ENCODE measurements around the gene BBS9.

The BBS9 gene

DNA sequence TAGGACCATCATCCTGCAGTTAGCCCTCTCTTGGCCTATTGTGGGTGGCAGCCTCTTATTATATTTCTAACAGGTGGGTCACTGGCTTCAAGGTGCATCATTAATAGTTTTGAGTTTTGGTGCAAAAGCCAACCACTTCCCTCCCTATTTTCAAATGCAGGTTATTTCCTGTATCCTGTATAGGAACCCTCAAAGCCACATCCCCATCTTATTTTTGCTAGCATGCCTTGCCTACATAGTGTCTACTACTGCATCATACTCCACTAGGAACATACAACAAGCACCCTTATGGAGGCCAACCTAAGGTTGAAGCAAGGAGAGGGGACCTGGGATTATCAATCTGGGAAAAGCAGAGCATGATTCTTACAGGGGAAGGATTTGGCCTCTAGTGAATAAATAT lies 264.4 kb downstream of the BBS9 start:
- Mint-ChIP-seq H3K27me3 (no peaks in the 10 kb centered on the region), H3K9me3 (no peaks in the 10 kb centered on the region), H3K4me3 (no peak overlapping the region), H3K4me1 (no peaks in the 10 kb centered on the region), H3K27ac (no peak overlapping the region)
- no peak for ATAC-seq
- DNase-seq = no peak

DNA sequence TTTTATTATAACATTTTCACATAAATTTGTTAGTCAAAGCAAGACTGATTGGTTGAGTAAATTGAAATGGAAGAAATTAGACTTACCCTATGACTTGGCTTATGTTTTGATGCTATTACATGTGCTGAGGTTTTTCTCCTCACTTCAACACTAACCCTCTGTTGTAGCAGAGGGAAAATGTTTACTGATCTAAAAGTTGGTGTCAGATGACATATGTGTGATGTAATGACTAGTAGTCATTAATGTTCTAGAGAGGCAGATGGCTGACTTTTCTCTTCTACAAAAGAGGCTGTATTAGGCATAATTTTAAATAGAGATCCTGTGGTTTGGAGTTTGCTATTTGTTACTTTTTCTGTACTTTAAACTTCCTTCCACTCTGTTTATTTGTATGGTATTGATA lies 266.0 kb downstream of the BBS9 start:
- Mint-ChIP-seq H3K9me3 (no peaks in the 10 kb centered on the region), H3K27ac (no peak overlapping the region), H3K4me3 (no peak overlapping the region), H3K27me3 (no peaks in the 10 kb centered on the region), H3K4me1 (no peaks in the 10 kb centered on the region)
- no peak for DNase-seq
- no peak for ATAC-seq

DNA sequence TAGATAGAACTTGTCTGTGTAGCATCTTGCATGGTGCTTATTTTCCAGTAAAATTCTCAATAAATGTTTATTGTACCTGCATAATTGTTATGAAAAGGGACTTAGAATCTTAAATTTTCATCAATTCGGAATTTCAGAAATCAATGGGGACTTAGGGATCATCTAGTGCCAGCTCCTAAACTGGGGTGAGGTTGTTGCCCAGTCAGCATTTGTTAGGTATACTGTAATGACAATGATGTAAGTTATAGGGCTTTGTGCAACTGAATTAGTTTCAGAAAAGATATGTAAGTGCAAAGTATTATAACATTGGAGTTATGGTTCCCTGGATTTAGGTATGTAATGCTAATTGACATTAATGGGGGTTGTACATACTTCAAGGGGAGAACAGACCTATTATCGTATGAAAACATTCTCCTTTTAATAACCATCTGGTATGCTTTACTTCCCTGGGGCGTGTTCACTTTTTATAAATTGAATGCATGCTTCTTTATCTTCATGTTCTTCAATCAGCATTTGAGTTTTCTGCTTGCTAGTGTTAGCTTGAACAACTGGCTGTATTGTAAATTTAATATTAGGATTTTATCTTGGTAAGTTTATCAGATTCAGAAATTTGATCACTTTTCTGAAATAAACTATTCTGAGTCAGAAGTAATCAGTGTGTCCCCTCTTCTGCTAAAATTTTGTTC lies 270.3 kb downstream of the BBS9 start:
- ATAC-seq (no peak), DNase-seq (no peak)
- peaks cover 0 to 8% of the 10 kb centered on the region in 2 donors for H3K9me3 Mint-ChIP-seq
- no peaks in the 10 kb centered on the region for H3K4me1 Mint-ChIP-seq
- no peak overlapping the region for H3K27ac Mint-ChIP-seq
- H3K4me3 Mint-ChIP-seq = no peak overlapping the region
- no peaks in the 10 kb centered on the region for H3K27me3 Mint-ChIP-seq

DNA sequence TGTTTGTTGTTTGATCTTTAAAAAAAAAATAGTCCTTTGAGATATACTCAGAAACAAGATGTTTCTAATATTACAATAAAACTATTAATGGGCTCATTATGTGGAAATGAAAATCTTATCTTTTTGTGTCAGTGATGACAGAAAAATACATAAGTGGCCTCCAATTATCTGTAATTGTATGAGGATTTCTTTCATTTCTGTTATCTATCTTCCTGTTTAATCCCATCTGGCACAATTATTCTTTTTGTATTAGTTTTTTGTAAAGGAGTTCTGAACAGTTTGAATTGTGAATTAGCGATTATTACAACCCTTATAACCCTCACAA lies 270.8 kb downstream of the BBS9 start:
- peaks cover 0 to 8% of the 10 kb centered on the region in 2 donors for H3K9me3 Mint-ChIP-seq
- no peak overlapping the region for H3K27ac Mint-ChIP-seq
- no peaks in the 10 kb centered on the region for H3K4me1 Mint-ChIP-seq
- no peak for DNase-seq
- no peaks in the 10 kb centered on the region for H3K27me3 Mint-ChIP-seq
- no peak for ATAC-seq
- H3K4me3 Mint-ChIP-seq = no peak overlapping the region

DNA sequence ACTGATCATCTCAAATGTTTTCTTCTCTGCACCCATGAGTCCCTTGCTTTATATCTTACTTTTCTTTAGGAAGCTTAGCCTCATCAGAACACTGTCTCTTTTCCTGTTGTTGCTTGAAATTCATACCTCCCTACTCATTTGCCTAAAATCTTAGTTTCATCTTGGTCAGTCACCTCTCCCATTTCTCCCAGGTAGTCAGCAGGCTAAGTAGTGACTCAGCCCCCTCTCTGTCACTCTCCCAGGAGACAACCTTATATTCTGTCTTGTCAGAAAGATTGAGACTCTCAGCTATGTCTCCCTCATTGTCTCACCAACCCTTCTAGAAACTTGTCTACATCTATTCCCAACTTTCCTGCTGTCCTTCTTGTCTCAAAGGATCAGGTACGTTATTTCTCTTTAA lies 280.9 kb downstream of the BBS9 start:
- no peaks in the 10 kb centered on the region for H3K4me1 Mint-ChIP-seq
- no peak overlapping the region for H3K27ac Mint-ChIP-seq
- H3K4me3 Mint-ChIP-seq = no peak overlapping the region
- H3K27me3 Mint-ChIP-seq = no peaks in the 10 kb centered on the region
- peaks cover 29 to 39% of the 10 kb centered on the region in 2 donors for H3K9me3 Mint-ChIP-seq
- ATAC-seq = no peak
- DNase-seq = no peak

DNA sequence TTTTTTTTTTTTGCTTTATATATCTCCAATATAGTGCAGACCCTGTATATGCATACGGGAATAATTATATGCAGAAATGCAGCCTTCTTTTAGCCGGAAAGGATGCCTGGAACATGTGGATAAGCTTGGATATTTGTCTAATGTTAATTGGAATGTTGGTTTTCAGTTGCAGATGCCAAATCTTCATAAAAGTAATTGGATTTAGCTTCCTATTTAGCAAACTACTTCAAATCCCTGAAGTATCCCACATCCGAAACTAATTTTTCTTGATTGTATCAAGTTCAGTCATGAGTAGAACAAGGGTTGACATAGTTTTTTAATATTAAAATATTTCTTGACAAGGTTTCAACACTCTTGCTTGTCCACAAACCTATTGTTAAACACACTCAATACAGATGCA lies 281.7 kb downstream of the BBS9 start:
- Mint-ChIP-seq H3K4me1 (no peaks in the 10 kb centered on the region), H3K27me3 (no peaks in the 10 kb centered on the region), H3K27ac (no peak overlapping the region), H3K9me3 (peaks cover 28 to 36% of the 10 kb centered on the region in 2 donors), H3K4me3 (no peak overlapping the region)
- ATAC-seq (no peak), DNase-seq (no peak)

DNA sequence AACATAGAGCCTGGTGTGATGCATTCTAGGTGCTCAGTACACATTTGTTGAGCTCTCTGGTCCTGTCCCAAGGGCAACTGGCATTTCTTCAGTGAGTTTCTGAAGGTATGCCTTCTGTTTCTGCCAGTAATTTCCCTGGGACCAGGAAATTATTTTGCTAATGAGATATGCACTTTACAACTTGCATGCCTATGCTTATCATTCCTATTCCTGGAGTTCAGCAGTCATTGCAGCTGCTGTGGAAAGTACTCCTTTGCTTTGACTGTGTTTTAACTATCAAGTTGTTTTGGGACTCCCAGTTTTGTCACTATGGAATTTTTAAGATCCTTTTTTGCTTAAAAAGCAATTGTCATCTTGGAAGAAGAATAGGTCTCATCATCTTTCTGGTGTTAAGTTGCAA lies 283.0 kb downstream of the BBS9 start:
- ATAC-seq = no peak
- no peaks in the 10 kb centered on the region for H3K4me1 Mint-ChIP-seq
- peaks cover 16 to 23% of the 10 kb centered on the region in 2 donors for H3K9me3 Mint-ChIP-seq

DNA sequence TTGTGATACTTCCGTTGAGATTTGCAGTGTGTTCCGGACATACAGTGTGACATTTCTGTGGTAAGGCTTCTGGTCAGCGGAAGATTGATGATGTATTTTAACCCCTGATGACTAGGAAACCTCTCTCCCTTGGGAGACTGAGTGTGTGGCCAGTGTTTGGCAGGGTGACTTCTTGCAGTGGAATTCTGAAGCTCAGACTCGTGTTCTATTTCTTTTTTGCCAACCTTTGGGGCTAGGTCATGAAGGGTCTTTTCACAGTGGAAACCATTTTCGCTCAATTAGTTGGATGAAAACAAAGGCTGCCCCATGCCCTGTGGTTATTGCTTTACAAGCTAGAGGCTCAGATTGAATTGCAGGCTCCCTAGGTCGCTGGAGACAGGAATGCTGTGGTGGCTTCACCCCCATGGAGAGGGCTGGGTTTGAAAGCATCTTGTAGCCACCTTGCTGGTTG lies 288.9 kb downstream of the BBS9 start:
- DNase-seq = no peak
- no peaks in the 10 kb centered on the region for H3K9me3 Mint-ChIP-seq
- H3K4me3 Mint-ChIP-seq = no peak overlapping the region
- H3K4me1 Mint-ChIP-seq = no peaks in the 10 kb centered on the region
- no peak overlapping the region for H3K27ac Mint-ChIP-seq
- no peaks in the 10 kb centered on the region for H3K27me3 Mint-ChIP-seq
- no peak for ATAC-seq

More for the DNA sequence above, 283.0 kb downstream of the BBS9 start:
- DNase-seq = no peak
- no peak overlapping the region for H3K4me3 Mint-ChIP-seq
- H3K27ac Mint-ChIP-seq = no peak overlapping the region
- no peaks in the 10 kb centered on the region for H3K27me3 Mint-ChIP-seq

DNA sequence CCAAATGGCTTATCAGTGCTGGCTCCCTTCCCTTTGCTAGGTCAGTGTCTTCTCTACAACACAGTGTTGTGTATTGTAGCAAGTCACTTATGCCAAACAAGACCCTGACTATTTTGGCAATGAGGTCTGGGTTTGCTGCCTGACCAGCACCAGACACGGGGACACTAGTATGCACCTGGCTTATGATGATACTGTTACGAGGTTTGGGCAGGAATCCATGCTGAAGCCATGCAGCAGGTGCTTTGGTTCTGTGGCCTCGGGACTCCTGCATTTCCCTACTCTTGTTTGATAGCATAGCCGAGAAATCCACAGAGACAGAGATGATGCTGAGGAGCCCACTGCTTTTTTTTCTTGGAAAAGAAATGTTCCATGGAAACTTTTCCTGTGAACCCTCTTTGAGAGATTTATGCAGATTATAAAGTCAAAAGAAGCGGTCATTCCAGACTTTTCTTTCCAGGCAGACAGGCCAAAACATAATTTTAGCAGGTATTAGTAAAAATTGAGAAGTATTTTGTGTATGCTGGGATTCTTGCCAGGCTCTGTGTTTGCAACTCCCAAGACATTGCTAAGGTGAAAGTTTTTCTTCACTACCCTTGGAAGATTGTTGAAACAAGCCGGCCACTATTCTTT lies 291.1 kb downstream of the BBS9 start:
- Mint-ChIP-seq H3K27ac (peak overlapping the region in 1 of 2 donors; percentile 89), H3K4me3 (no peak overlapping the region), H3K9me3 (no peaks in the 10 kb centered on the region), H3K27me3 (no peaks in the 10 kb centered on the region), H3K4me1 (no peaks in the 10 kb centered on the region)
- DNase-seq = no peak
- no peak for ATAC-seq

DNA sequence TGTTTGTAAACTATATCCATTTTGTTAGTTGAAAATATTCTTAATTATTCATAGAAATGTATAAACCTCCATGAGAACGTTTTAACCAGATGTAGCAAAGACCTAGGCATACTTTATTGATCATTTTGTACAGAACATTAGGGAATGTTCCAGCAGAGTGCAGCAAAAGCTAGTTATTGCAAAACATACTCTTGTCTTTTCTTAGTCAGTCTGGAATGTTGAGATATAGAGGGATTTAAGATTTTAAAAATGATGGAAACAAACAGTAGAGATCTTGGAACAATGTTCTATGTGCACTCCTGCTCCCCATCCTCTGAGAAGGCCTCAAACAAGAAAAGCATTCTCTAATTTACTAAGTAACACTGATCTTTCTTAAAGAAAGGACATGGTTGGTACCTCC lies 292.1 kb downstream of the BBS9 start:
- no peak overlapping the region for H3K4me3 Mint-ChIP-seq
- DNase-seq (no peak), ATAC-seq (no peak)
- H3K27me3 Mint-ChIP-seq = no peaks in the 10 kb centered on the region
- no peaks in the 10 kb centered on the region for H3K9me3 Mint-ChIP-seq
- H3K27ac Mint-ChIP-seq = no peak overlapping the region
- no peaks in the 10 kb centered on the region for H3K4me1 Mint-ChIP-seq

DNA sequence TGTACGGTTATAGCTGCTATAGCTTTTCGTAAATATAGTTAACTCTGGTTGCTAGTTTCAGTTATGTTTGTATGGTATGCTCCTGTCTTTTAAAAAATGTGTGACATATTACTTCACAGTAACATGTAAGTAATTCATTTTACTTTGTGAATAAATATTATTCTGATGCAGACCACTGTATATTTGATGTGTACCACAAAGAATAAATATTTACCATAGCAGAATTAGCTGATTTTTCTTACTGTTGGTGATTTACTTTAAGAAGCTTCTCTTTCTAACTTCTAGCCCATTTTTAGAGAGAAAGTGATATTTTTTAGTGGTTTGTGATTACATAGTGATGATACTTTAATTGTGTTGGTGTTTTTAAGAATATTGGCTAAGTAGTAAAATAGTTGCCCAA lies 292.8 kb downstream of the BBS9 start:
- Mint-ChIP-seq H3K4me1 (no peaks in the 10 kb centered on the region), H3K27ac (no peak overlapping the region), H3K9me3 (no peaks in the 10 kb centered on the region), H3K27me3 (no peaks in the 10 kb centered on the region), H3K4me3 (no peak overlapping the region)
- DNase-seq (no peak), ATAC-seq (no peak)

DNA sequence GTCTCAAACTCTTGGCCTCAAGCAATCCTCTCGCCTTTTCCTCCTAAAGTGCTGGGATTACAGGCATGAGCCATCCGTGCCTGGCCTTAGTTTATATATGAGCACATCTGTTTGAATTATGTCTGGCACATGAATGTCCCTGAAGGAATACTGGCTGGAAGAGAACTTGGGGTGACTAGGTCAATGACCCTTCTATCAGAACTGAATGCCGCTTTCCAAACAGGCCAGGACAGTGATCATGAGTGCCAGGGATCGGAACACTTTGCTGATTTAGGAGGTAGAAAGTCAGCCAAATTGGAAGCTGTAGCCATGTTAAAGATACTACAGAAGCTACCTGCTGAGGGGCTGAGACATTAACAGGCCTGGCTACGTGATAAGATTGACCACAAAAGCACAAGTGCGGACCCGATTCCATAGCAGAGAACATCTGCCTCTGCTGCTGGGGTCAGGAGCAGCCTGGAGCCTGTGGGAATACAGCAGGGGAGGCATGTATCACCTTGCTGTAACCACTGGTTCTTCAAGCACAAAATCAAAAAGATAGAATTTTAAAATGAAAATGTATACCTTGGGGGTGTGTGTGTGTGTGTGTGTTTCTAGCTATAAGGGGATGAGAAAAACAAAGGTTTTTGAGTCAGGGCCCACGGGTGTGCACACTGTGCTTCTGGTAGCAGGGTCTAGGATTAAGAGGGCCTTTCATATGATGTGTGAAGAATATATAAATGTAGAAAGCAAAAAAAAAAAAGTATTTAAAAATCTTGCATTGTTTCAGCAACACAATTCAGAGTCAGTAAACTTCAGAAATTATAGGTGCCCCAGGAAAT lies 293.7 kb downstream of the BBS9 start:
- Mint-ChIP-seq H3K4me1 (no peaks in the 10 kb centered on the region), H3K27ac (no peak overlapping the region), H3K4me3 (no peak overlapping the region), H3K27me3 (no peaks in the 10 kb centered on the region), H3K9me3 (no peaks in the 10 kb centered on the region)
- DNase-seq = no peak
- ATAC-seq = no peak

DNA sequence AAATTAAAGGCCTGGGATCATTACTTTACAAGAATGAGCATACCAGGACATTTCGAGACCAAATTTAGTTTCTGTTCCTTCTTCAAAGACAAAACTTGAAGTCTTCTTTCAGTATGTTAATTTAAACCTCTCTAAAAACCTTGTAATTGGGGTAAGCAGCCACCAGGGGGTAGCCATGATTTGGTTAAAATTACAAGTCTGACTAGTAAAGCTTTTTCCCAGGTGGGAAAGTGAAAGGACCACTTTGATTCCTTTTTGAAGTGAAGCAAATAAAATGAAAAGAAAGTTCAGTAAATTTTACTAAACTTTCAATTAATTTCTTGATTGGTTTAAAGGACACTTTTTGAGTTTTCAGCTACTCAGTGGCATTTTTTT lies 294.3 kb downstream of the BBS9 start:
- no peak for DNase-seq
- Mint-ChIP-seq H3K4me3 (no peak overlapping the region), H3K4me1 (no peaks in the 10 kb centered on the region), H3K27ac (no peak overlapping the region), H3K27me3 (no peaks in the 10 kb centered on the region), H3K9me3 (no peaks in the 10 kb centered on the region)
- ATAC-seq = no peak

DNA sequence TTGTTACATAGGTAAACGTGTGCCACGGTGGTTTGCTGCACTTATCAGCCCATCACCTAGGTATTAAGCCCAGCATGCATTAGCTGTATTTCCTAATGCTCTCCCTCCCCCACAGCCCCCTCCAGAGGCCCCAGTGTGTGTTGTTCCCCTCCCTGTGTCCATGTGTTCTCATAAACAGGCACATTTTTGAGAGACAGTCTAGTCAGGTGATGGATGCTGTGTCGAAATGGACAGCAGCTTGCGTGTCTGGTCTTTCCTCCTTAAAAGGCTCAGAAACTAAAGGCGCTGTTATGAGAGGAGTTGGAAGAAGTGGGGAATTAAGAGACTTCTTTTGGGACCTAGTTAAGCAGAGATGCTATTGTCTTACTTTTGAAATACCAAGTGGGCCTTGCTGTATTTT lies 296.0 kb downstream of the BBS9 start:
- Mint-ChIP-seq H3K9me3 (no peaks in the 10 kb centered on the region), H3K27me3 (no peaks in the 10 kb centered on the region), H3K27ac (no peak overlapping the region), H3K4me1 (no peaks in the 10 kb centered on the region), H3K4me3 (no peak overlapping the region)
- no peak for DNase-seq
- ATAC-seq = no peak

DNA sequence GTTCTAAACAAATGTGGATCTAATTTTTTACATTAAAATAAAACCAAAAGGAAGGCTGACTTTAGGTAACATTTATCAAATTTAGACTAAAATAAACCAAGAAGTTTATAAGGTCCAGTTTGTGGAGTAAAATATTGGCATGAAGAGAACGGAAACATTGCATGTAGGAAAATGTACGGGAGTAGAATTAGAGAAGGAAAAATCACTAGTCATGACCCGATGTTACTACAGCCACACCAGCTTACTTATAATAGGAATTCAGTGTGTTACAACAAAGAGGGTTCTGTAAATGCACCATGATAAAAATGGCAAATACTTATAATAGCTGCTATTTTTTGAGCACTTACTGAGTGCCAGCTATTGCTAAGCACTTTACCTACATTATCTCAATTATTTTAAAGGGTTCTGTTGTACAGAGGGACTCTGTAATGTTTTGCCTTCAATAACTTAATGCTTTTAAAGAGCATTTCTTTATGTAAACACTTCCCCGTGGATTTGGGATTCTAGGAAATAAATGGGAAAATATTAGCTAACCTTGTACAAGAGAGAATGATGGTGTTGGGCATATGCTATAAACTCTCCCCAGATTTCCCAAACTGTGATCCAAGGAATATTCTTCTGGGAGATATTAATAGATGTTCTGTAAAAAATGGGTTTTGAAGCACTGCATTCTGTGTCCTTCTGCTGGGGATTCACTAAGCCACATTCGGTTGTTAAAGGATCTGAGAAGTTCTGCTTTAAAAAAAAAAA lies 296.7 kb downstream of the BBS9 start:
- H3K27me3 Mint-ChIP-seq = no peaks in the 10 kb centered on the region
- no peak overlapping the region for H3K4me3 Mint-ChIP-seq
- no peaks in the 10 kb centered on the region for H3K4me1 Mint-ChIP-seq
- no peaks in the 10 kb centered on the region for H3K9me3 Mint-ChIP-seq
- peak overlapping the region in 1 of 2 donors; percentile 52 for H3K27ac Mint-ChIP-seq
- DNase-seq (no peak), ATAC-seq (no peak)

DNA sequence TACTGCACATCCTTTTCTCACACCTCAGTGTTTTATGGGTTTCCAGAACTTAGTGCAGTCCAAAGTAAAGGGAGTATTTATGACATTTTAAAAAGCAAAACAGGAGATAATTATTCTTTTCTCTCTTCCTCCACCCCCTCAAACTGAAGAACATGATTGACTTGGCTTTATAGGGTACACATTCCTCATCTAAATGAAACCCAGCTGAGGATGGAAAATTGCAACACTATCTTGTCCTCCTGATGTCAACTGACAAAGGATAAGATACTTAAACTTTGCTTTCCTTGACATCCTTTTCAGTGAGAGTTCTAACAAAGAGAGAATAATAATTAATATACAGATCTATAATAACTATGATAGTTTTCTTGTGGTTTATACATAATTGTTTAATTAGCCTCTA lies 299.1 kb downstream of the BBS9 start:
- no peak for ATAC-seq
- Mint-ChIP-seq H3K4me1 (no peaks in the 10 kb centered on the region), H3K27ac (no peak overlapping the region), H3K9me3 (no peaks in the 10 kb centered on the region), H3K4me3 (no peak overlapping the region), H3K27me3 (no peaks in the 10 kb centered on the region)
- DNase-seq = no peak

Measured in stimulated activated naive CD8-positive, alpha-beta T cell treated with anti-CD3 and anti-CD28 coated beads, Interleukin-15, amount 100 ng/mL, for 72 hours (primary cell).